Cortex of kidney (tissue), 1 donor: ENCODE results near the gene SAMD8.
"Not testable (repeated sequence)": the region's sequence is repeated elsewhere in the genome, so short reads cannot be mapped to it uniquely, and the experiment has no call there.

Source experiments
- DNase-seq: peaks from one replicate; lab custom pipeline; 2025; lab: John Stamatoyannopoulos, UW

The SAMD8 gene

DNA sequence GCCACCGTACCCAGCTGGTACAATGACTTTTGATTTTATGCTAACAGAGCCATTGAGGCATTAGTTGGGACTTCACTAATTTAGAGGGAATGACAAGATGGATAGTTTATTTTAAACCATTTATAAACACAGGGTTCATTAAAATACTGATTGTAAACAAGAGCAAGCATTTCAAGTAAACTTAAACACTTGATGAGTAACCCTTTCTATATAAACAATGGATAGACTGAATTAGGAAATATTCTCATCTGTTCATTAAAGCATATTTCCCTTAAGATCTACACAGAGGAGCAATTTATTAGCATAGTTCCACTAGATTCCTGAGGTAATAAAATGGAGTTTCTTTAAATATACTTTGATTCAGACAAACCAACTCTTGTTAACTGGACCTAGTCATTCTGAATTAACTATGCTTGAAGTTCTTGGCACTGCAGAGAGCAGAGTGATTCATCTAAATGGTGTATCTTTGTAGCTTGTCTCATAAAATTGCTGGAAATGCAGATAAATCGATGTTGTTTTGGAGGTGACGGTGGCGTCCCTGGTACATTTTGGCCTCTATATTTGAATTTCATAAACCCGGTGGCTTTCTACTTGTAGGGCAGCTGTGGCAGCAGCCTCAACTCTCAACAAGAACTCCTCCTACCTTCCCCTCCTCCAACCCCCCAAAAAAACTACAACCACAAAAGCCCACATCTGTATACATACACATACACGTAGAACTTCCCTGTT lies 83.7 kb downstream of the SAMD8 start:
- no peak for DNase-seq

GRCh38 chr10:75197066-75197465 lies 85.6 kb downstream of the SAMD8 start:
- no peak for DNase-seq

DNA sequence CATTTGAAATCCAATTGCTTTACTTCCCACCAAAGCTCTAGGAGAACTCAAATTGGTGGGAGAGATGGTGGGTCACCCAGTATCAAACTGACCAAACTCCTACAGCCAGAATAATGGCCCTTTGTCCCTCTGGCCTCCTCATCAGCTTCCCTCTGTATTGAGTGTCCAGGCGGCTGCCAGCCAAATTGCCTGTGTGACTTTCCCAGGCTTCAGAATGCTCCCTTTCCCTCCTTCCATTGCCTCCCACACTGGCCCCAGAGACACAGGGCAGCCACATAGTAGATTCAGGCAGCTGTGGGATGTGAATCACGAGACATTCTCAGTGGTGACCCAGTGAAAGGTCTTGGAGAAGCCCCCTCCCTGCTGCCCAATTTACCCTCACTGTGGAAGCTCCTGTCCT lies 86.5 kb downstream of the SAMD8 start:
- no peak for DNase-seq

DNA sequence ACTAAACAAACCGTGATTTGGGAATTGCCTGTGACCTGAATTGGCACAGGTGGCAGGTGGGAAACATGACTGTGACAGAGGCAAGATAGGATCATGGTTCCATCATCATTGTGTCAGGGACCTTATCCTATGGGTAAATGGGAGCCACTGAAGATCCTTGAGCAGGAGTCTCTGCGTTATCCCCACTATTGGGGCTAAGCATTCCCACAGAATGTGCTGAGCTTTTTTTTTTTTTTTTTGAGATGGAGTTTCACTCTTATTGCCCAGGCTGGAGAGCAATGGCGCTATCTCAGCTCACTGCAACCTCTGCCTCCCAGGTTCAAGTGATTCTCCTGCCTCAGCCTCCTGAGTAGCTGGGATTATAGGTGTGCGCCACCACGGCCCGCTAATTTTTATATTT lies 88.5 kb downstream of the SAMD8 start:
- not testable (repeated sequence) for DNase-seq

- DNase-seq: no peak
These were observed 90.4 kb downstream of the SAMD8 start for GRCh38 chr10:75201793-75202307.

DNA sequence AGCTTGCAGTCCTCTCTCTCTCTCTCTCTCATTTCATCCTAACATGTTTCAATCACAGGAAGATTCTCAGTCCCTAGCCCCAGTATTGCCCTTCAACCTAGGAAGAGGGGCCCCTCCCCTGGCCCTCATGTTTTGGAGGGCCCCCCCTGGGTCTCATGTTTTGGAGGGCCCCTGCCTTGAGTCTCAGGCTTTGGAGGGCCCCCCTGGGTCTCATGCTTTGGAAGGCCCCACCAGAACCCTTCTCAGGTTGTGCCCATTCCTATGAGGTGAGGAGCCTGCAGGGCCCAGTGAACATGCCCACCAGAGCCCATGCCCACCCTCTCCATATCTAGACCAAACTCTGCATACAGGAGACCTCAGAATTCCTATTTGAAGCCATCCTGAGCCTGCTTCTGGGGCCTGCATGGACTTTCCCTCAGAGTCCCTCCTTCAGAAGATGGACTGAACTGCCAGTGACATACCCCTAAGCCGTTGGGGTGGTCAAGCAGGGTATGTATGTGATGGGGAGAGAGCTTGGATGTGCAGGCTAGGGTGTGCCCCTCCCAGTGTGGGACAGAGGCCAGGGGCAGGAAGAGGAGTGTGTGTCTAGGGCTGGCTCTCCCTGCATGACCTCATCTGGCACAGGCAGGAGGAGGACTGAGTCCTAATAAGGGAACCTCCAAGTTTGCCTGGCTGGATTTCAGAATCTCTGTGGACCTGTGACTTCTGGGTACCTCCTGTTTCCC lies 91.0 kb downstream of the SAMD8 start:
- DNase-seq: no peak

DNA sequence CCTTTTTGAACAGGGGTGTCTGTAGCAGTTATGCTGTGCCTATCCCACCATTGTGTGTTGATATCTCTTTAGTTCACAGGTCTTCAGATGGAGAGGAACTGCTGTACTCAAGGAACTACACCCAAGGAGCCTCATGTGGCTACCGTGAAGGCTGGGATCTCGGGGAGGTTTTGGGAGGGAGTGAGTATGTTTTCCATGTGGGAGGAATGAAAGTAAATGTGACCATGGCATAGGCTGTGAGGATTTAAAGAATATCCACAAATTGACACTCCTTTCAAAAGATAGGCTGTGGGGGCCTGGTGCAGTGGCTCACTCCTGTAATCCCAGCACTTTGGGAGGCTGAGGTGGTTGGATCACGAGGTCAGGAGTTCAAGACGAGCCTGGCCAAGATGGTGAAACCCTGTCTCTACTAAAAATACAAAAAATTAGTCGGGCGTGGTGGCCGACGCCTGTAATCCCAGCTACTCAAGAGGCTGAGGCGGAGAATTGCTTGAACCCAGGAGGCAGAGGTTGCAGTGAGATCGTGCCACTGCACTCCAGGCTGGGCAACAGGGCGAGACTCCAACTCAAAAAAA lies 91.7 kb downstream of the SAMD8 start:
- DNase-seq: not testable (repeated sequence)

DNA sequence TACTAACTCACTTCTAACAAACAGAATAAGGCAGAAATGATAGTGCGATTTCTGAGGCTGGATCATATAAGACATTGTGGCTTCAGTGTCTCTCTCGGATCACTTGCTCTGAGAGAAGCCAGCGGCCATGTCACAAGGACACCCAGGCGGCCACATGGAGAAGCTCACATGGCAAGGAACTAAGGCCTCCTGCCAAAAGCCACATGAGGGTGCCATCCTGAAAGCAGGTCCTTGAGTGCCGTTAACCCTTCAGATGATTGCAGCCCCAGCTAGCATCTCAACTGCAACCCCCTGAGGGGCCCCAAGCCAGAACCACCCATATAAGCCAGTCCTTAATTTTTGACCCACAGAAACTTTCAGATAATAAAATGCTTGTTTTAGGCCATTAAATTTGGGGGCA lies 92.3 kb downstream of the SAMD8 start:
- no peak for DNase-seq

- no peak for DNase-seq
These were observed 94.5 kb downstream of the SAMD8 start for GRCh38 chr10:75205908-75206307.

DNA sequence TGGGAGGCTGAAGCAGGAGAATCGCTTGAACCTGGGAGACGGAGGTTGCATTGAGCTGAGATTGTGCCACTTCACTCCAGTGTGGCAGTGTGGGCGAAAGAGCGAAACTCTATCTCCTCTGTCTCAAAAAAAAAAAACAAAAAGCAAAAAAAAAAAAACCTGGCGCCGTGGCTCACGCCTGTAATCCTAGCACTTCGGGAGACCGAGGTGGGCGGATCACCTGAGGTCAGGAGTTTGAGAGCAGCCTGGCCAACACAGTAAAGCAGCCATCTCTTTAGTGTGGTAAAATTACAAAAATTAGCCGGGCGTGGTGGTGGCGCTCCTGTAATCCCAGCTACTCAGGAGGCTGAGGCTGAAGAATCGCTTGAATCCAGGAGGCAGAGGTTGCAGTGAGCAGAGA lies 95.2 kb downstream of the SAMD8 start:
- not testable (repeated sequence) for DNase-seq

- DNase-seq: no peak
These were observed 95.8 kb downstream of the SAMD8 start for GRCh38 chr10:75207079-75207856.

- DNase-seq: no peak
These were observed 96.3 kb downstream of the SAMD8 start for GRCh38 chr10:75207857-75208144.

DNA sequence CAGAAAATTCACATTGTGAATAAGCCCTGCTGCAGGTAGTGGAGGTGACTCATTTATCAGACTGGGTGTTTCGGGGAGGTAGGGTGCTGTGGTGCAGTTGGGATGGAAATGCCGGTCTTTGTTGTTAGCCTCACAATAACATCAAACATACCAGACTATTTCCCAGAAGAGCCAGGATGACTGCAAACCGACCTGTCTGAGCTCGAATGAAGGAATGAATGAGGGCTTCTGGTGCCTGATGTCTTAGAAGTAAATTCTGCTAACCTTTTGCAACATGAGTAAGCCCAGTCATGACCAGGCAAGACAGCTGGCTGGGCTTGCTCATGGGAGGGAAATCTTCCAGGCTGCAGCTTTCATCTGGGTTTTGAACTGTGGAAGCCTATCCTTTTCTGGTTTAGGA lies 96.7 kb downstream of the SAMD8 start:
- DNase-seq: no peak

GRCh38 chr10:75209086-75209920 lies 97.8 kb downstream of the SAMD8 start:
- no peak for DNase-seq

- DNase-seq: no peak
These were observed 98.4 kb downstream of the SAMD8 start for GRCh38 chr10:75209921-75210281.

GRCh38 chr10:75210282-75211006 lies 99.0 kb downstream of the SAMD8 start, which contains the start of gene VDAC2:
VDAC2 (plus strand) TSS chr10:75210796; CDS start chr10:75211159, 363 bp downstream.
- DNase-seq: no peak

- DNase-seq: no peak
These were observed 99.7 kb downstream of the SAMD8 start for GRCh38 chr10:75211007-75211691.

DNA sequence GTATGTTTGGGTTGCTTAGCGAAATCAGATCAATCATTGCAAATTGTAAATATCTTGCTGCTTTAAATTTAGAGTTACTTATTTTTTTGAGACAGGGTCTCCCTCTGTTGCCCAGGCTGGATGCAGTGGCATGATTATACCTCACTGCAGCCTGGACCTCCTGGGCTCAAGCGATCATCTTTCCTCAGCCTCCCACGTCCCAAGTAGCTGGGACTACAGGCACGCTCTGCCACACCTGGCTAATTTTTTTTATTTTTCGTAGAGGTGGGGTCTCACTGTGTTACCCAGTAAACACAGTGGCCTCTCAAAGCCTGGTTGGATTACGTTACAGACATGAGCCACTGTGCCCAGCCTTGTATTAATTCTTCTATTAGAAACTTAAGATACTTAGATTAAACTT lies 100.9 kb downstream of the SAMD8 start:
- no peak for DNase-seq

GRCh38 chr10:75220274-75220673 lies 108.8 kb downstream of the SAMD8 start:
- DNase-seq: no peak

DNA sequence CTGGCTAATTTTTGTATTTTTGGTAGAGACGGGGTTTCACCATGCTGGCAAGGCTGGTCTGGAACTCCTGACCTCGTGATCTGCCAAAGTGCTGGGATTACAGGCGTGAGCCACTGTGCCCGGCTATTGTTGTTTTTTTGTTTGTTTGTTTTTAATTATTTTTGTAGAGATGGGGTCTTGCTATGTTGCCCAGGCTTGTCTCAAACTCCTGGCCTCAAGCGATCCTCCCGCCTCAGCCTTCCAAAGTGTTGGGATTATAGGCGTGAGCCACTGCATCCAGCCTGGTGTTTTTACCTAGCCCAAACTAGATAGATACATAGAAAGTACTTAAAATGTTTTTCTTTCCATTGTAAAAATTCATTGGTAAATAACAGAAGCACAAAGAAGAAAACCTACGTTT lies 110.0 kb downstream of the SAMD8 start:
- DNase-seq: not testable (repeated sequence)
